ENCODE measurements around the gene CORO2B.
"Not testable (repeated sequence)": the region's sequence is repeated elsewhere in the genome, so short reads cannot be mapped to it uniquely, and the experiment has no call there.

CORO2B gene

GRCh38 chr15:68592544-68592943 lies 13.8 kb downstream of the CORO2B start:
- no peak for DNase-seq

- DNase-seq: no peak
These were observed 14.5 kb downstream of the CORO2B start for GRCh38 chr15:68593341-68593740.

DNA sequence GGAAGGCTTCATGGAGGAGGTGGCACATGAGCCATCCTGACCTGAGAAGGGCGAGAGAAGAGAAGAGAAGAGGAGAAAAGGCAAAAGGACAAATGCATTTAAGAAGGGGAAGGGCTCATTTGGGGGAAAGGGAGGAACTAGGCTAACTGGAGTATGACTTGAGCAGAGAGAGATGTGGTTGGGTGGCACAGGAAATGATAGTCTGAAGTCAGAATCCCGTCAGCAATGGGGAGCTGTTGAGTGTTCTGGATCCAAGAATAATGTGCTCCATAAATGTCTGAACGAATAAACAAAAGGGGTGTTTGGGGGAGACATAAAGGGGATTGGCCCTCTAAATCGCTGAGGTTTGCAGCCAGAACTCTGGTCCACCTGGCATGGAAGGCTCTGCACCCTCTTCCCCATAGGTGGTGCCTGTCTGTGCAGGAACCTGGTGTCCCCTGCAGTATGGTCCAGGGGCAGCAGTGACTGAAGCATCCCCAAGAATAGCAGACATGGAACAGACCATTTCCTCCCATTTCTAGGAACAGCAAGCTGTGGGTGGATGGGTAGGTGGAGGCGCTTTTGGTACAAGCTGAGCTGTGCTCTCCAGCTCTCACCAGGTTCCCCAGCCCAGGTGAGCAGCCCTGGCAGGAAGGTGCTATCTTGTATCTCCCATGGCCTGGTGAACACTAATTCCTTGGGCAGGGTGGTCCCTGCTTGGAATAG lies 15.2 kb downstream of the CORO2B start:
- DNase-seq: no peak

DNA sequence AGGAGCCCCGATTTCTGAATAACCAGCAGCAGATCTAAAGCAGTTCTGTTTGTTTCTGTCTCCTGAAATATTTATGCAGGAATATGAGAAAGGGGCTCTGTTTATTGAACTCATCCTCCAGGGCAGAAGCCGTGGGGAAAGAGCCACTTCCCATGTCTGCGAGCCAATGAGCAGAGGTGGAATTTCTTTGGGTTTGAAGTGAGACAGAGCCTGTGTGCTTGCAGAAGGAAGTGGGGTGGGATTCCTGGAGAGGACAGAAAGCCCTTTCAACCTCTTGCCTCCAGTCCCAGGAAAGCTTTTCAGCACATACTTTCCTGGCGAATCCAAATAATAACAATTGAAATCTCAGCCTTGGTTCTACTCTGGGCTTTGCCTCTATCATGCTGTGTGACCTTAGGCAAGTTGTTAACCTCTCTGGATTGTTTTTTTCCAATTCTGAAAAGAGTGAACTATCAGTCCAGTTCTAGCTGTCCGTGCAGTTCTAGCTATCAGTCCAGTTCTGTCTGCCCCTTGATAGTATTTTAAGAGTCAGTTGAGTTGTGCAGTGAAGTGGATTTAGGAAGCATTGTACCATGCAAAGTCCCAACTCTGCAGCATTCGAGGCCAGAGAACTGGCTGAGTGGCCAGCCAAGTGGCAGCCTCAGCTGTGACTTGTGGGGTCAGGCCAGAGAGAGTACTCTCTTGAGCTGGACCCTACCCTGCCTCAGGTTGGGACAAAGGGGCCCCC lies 15.9 kb downstream of the CORO2B start:
- no peak for DNase-seq

GRCh38 chr15:68595260-68595564 lies 16.4 kb downstream of the CORO2B start:
- no peak for DNase-seq

GRCh38 chr15:68595761-68596160 lies 17.0 kb downstream of the CORO2B start:
- no peak for DNase-seq

- no peak for DNase-seq
These were observed 17.9 kb downstream of the CORO2B start for GRCh38 chr15:68596691-68597090.

GRCh38 chr15:68597581-68597980 lies 18.8 kb downstream of the CORO2B start:
- no peak for DNase-seq

- no peak for DNase-seq
These were observed 19.7 kb downstream of the CORO2B start for GRCh38 chr15:68598171-68599152.

DNA sequence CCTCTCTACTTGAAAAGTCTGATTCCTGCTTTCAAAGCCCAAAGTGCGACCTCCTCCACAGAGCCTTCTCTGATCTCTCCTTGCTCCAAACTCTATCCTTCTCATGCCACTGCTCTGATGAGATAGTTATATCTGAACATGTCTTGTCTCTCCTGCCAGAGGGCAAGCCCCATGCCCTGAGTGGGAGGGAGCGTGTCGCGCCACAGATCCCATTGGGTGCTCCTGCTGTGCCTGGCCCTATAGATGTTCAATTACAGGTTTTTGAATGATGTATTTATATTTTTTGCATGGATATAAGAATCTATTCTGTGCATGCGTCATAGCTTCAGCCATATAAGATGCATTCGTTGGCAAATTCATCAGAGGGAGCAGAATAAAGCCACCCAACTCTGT lies 20.4 kb downstream of the CORO2B start:
- no peak for DNase-seq

DNA sequence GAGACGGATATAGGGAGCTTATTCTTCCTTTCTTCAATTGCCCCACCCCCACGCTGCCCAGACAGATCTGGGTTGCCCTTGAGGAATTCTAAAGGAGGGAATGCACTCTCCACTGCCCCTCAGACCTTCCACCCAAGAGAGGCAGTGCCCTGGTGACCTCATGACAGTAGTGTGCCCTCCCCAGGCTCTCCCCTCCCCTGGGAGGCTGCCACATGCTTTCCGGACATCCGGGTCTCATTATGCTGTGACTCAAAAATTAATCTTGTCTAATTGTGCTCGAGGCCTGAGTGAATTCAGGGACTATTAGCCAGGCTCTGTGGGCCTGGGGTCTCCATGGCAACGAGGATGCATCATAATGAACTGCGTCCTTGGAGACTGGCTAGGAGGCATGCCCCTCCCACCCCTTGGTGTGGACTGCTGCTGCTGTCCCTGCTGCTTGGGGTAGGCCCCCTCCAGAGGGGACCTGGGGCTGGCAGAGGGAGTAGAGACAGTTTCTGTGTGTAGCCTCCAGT lies 20.8 kb downstream of the CORO2B start:
- no peak for DNase-seq

- DNase-seq: no peak
These were observed 22.7 kb downstream of the CORO2B start for GRCh38 chr15:68601206-68602197.

- DNase-seq: no peak
These were observed 23.8 kb downstream of the CORO2B start for GRCh38 chr15:68602459-68603215.

- no peak for DNase-seq
These were observed 24.4 kb downstream of the CORO2B start for GRCh38 chr15:68603216-68603595.

- no peak for DNase-seq
These were observed 25.2 kb downstream of the CORO2B start for GRCh38 chr15:68603951-68604350.

GRCh38 chr15:68604840-68605478 lies 26.2 kb downstream of the CORO2B start:
- not testable (repeated sequence) for DNase-seq

GRCh38 chr15:68606375-68606774 lies 27.6 kb downstream of the CORO2B start:
- no peak for DNase-seq

DNA sequence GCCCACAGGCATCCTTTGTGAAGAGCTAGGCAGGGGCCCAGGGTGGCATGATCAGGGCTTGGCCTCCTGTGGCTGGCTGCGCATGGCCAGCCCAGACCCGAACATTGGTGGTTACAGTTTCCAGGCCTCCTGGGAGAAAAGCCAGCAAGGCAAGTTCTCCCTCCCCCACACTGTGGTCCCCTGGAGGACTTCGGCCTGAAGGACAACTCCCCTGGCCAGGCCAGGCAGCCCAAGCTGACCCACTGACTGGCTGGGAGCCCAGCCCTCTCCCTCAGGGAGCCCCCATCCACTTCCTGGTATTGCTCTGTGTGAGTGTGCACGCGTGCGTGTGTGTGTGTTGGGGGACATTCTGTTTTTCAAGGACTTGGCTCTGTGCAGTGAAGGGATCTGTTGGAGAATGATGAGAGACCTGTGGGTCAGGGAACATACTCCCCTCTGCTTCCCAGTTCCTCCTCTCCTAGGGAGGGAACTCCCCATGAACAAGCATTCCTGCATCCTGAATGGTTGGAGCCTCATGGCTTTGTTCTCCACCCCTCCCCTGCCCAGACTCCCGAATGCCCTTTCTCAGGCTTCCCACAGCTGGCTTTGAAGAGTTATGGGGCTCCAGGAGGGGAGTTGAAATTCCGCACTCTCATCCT lies 29.5 kb downstream of the CORO2B start:
- DNase-seq: no peak

GRCh38 chr15:68608844-68609232 lies 30.0 kb downstream of the CORO2B start:
- DNase-seq: no peak

- no peak for DNase-seq
These were observed 30.8 kb downstream of the CORO2B start for GRCh38 chr15:68609629-68610028.

All from activated CD4-positive, alpha-beta T cell treated with anti-CD3 and anti-CD28 coated beads for 4 hours (primary cell).